Mucosa of rectum (tissue), 2 donors: ENCODE data around the gene ETFDH.

ENCODE experiments used
- H3K27ac ChIP-seq, 2 donors: one replicate each; pipeline ENCODE4 v1.7.0; 2013; ENCODE audit warnings: inconsistent platforms in 2 of 2, low read depth in 2 of 2, low read length in 2 of 2
- H3K27me3 ChIP-seq, 2 donors: one replicate each; pipeline ENCODE4 v1.7.0; 2013; ENCODE audit warnings: low read length in 2 of 2; ENCODE audit not compliant: control insufficient read depth in 2 of 2, insufficient read depth in 2 of 2
- H3K36me3 ChIP-seq, 2 donors: one replicate each; pipeline ENCODE4 v1.7.0; 2013; ENCODE audit warnings: low read length in 2 of 2; ENCODE audit not compliant: control insufficient read depth in 2 of 2, insufficient read depth in 2 of 2
- H3K4me1 ChIP-seq, 2 donors: one replicate each; pipeline ENCODE4 v1.7.0; 2013; ENCODE audit warnings: low read length in 2 of 2, mild to moderate bottlenecking in 1 of 2; ENCODE audit not compliant: control insufficient read depth in 2 of 2, insufficient read depth in 2 of 2
- H3K4me3 ChIP-seq, 2 donors: one replicate each; pipeline ENCODE4 v1.7.0; 2013; ENCODE audit warnings: low read length in 2 of 2
- H3K9ac ChIP-seq, 2 donors: one replicate each; pipeline ENCODE4 v1.7.0; 2013; ENCODE audit warnings: low read length in 2 of 2, low read depth in 1 of 2, mild to moderate bottlenecking in 1 of 2
- H3K9me3 ChIP-seq, 2 donors: one replicate each; pipeline ENCODE4 v1.7.0; 2013; ENCODE audit warnings: low read length in 2 of 2; ENCODE audit not compliant: control insufficient read depth in 2 of 2
- donor health status: healthy.
- donor health status: Normal muscosa, but diverticular disease.

Gene ETFDH

DNA sequence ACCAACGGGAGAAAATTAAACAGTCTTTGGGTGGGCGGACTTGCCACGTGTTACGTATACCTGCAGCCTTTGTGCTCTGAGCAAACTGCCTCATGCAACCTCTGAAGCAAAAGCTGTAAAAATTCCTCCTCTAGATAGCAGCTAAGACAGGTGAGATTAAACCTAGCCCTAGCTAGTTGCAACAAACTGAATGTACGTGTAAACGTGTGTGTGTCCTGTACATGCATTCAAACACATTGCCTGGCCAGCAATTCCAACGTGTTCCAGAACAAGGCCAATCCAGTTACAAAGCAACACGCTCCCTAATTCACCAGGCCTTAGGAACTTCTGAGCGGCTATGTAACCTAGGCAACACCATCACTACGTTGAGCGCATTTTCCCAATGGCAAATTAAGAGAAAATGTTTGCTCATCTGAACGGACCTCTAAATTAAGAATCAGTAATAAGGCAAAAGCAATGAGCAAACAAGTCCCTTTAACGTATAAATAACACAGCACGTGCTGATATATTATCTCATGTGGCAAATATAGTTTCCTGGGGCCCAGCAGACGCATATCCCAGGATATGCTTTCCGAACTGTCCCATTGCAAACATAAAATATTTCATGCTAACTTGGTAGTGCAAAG lies 50.3 kb downstream of the ETFDH start:
- Histone ChIP-seq H3K9me3 (no peaks in the 10 kb centered on the region), H3K4me3 (peak overlapping the region; percentile 90 to 98), H3K4me1 (peaks cover 6 to 7% of the 10 kb centered on the region in 2 donors), H3K27ac (peak overlapping the region; percentile 89 to 92), H3K27me3 (no peaks in the 10 kb centered on the region), H3K36me3 (peaks cover 29% of the 10 kb centered on the region in 2 donors), H3K9ac (peak overlapping the region; percentile 87 to 89)

DNA sequence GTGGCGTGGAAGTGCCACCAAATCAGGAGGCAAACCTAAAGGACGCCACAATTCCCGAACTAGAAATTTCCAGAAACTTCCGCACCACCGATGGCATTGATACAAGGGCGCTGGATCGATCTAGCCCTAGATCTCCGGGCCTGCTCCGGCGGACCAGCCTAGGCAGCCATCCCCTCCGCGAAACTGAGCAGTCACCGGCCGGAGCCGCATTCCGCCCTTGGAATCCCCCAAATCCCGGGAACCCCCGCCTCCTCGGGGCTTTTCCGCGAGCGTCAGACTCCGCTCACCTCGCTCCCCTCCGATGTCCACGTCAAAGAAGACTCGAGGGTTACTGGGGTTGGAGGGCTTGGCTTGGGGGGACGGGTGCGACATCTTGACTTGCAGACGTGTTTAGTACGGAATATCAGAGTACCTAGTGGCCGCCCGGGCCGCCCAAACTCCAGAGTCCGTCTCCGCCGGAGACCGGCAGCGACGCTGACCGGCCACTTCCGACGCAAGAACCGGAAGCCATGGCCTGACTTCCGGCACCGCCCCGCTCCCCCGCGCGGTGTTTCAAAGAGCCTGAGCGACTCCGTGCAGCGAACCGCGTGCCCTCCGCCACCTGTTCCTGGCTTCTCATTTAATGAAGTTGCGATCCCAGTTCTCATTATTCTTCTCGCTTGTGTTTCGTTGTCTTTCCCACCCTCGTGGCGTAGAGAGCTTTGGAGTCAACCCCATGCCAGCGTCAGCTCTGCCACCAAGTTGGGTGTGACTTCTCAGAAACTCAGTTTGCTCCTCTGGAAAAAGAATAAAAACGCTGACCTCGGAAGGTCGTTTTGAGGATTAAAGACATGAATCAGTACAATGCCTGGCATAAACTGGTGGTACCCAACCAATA lies 51.1 kb downstream of the ETFDH start, which contains the start of gene PPID:
PPID (minus strand) TSS at position 480 of the 877 bp plus-strand sequence; CDS start at position 372, 108 bp downstream.
- Histone ChIP-seq H3K27me3 (no peaks in the 10 kb centered on the region), H3K9me3 (no peaks in the 10 kb centered on the region), H3K27ac (peak within 1 kb of the TSS; percentile 89 to 92), H3K9ac (peak within 1 kb of the TSS; percentile 87 to 89), H3K36me3 (peaks cover 23% of the 10 kb centered on the region in 2 donors), H3K4me3 (peak within 1 kb of the TSS; percentile 90 to 98), H3K4me1 (peaks cover 6 to 7% of the 10 kb centered on the region in 2 donors)

DNA sequence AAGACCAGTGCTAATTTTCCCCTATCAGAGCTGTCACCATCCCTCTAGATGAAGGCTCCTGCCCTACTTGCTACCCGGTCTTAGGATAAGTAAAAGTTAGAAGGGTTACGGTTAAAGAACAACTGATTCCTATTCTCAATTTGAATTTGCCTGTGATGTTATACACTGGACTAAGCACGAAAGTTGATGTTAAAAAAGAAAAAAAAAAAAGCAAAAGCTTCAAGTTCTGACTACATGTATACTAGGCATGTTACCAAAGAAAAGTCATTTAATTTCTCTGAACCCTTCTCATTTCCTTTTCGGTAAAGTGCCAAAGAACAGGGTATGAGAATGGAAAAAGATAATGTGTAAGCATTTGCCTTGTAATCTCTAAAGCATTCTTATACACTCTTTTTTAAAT lies 52.5 kb downstream of the ETFDH start:
- Histone ChIP-seq H3K36me3 (peaks cover 8 to 12% of the 10 kb centered on the region in 2 donors), H3K9me3 (no peaks in the 10 kb centered on the region), H3K4me3 (no peak overlapping the region), H3K27me3 (no peaks in the 10 kb centered on the region), H3K27ac (no peak overlapping the region), H3K9ac (no peak overlapping the region), H3K4me1 (peaks cover 6 to 7% of the 10 kb centered on the region in 2 donors)

DNA sequence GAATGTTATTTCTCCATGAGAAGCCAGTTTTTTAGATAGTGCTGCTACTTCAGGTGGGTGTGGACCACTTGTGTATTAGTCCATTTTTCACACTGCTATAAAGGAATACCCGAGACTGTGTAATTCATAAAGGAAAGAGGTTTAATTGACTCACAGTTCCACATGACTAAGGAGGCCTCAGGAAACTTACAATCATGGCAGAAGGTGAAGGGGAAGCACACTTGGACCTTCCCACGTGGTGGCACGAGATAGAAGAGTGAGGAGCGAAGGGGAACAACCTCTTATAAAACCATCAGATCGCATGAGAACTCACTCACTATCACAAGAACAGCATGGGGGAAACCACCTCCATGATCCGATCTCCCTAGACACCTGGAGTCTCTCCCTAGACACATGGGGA lies 54.5 kb downstream of the ETFDH start:
- H3K9me3 ChIP-seq: no peaks in the 10 kb centered on the region
- no peaks in the 10 kb centered on the region for H3K27me3 ChIP-seq
- H3K9ac ChIP-seq: no peak overlapping the region
- H3K36me3 ChIP-seq: no peaks in the 10 kb centered on the region
- no peak overlapping the region for H3K27ac ChIP-seq
- H3K4me3 ChIP-seq: no peak overlapping the region
- peaks cover 6 to 7% of the 10 kb centered on the region in 2 donors for H3K4me1 ChIP-seq

DNA sequence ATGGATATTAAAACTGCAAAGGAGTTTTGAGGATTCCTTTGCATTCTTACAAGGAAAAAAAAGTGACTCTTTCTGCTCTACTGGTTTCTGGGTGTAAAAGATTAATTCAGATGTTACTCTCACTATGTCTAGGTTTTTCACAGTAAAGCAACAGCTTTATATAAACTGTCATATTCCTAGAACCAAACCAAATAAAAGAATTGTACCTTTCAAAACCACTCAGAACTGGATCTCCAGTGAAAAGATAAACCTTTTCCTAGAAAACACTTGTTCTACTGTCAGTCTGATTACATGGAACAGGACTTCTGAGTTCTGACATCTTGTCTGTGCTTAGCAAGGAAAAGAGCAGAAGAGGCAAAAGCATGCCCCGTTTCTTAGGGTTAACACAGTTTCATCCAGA lies 56.1 kb downstream of the ETFDH start:
- H3K9me3 ChIP-seq: no peaks in the 10 kb centered on the region
- no peaks in the 10 kb centered on the region for H3K27me3 ChIP-seq
- H3K4me3 ChIP-seq: no peak overlapping the region
- no peaks in the 10 kb centered on the region for H3K4me1 ChIP-seq
- H3K36me3 ChIP-seq: no peaks in the 10 kb centered on the region
- no peak overlapping the region for H3K9ac ChIP-seq
- no peak overlapping the region for H3K27ac ChIP-seq

DNA sequence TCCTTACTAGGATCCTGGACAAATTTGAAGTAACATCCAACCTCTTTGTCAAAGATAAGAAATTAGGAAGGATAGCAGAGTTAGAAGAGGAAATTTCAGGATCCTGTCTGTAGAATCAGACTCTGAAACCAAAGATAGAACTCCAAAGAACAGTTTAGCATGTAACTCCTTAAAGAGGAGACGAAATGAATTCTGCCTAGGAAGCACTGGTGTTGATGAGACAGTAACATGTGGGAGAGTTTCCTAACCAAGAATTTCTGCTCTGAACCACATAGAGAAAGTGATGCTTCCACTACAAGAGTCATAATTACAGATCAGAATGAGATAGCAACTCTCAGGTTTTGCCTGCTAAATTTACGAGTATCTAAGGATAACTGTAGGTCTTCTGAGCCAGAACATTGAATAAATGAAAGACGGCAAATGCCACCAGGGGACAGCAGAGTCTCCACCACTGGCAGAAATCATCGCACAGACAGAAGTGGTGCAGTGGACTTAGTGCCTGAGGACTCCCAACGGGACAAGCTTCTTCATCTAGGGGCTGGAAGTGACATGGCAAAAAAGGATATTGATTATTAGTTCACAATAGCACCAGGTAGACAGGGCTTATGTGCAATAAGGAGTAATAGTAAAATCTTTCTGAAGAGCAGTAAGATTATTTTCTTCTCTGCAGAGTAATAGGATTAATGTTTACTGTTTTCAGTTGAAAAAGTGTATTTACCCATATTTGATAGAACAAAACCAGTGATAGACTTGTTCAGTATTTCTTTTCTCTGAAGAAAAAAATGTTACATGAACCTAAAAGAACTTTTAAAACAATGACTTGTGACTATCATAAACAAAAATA lies 57.8 kb downstream of the ETFDH start:
- Histone ChIP-seq H3K27me3 (no peaks in the 10 kb centered on the region), H3K27ac (no peak overlapping the region), H3K9me3 (no peaks in the 10 kb centered on the region), H3K9ac (no peak overlapping the region), H3K4me3 (no peak overlapping the region), H3K36me3 (no peaks in the 10 kb centered on the region), H3K4me1 (no peaks in the 10 kb centered on the region)

DNA sequence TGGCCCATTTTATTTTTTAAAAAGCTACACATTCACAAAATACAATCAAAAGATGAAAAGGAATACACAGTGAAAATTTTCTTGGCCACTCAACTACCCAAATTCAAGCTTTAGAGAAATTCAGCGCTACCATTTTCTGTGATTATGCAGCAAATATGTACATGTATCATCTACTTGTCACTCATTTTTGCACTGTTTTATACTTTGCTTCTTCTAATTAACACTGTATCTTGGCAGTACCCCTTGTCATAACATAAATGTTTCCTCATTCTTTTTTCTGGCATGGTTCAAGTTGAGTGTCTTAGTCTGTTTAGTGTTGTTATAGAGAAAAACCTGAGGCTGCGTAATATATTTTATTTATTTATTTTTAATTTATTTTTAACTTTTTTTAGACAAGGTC lies 66.8 kb downstream of the ETFDH start:
- Histone ChIP-seq H3K9me3 (no peaks in the 10 kb centered on the region), H3K27me3 (no peaks in the 10 kb centered on the region), H3K9ac (no peak overlapping the region), H3K4me1 (no peaks in the 10 kb centered on the region), H3K36me3 (no peaks in the 10 kb centered on the region), H3K27ac (no peak overlapping the region), H3K4me3 (no peak overlapping the region)

DNA sequence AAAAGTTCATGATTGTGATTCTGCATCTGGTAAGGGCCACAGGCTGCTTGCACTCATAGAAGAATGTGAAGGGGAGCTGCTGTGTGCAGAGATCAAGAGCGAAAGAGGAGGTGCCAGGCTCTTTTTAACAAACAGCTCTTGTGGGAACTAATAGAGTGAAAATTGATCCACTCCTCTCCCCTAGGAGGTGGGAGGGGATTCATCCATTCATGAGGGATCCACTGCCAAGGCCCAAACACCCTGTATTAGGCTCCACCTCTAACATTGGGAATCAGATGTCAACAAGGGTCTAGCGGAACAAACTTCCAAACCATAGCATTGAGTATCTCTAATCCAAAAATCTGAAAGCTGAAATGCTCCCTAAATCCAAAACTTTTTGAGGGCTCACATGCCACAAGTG lies 67.5 kb downstream of the ETFDH start:
- Histone ChIP-seq H3K27ac (no peak overlapping the region), H3K36me3 (no peaks in the 10 kb centered on the region), H3K27me3 (no peaks in the 10 kb centered on the region), H3K4me1 (no peaks in the 10 kb centered on the region), H3K9ac (no peak overlapping the region), H3K9me3 (no peaks in the 10 kb centered on the region), H3K4me3 (no peak overlapping the region)

DNA sequence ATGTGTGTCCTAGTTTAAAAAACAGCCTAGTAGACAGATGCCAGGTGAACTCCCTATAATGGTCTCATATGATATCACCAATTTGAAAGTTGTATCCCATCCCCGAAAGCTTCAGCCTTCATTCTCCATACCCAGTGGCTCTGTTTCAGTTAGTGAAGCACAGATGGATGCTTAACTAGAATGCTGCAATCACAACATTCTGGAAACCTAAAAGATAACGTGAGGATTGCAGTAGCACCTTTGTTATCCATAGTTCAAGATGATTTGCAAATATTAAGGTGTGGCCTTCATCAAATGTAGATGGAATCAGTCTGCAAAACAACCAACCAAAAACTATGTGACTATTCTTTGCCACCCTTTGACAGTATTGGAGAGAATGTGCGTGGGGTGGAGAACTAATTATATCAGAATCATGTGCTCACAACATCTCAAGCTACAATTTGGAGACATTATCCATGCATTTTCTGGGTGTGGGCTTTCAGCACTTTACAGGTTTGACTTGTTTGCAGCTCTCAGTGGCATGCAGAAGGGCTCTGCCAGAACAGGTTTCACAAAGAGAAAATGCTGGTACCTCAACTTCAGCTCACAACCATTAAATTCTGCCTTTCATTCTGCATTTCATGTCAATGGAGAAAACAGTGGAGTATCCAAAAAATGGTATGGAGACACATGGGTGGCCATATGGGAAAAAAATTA lies 69.4 kb downstream of the ETFDH start:
- H3K9ac ChIP-seq: no peak overlapping the region
- H3K27me3 ChIP-seq: no peaks in the 10 kb centered on the region
- H3K4me3 ChIP-seq: no peak overlapping the region
- H3K27ac ChIP-seq: no peak overlapping the region
- H3K9me3 ChIP-seq: no peaks in the 10 kb centered on the region
- no peaks in the 10 kb centered on the region for H3K4me1 ChIP-seq
- H3K36me3 ChIP-seq: no peaks in the 10 kb centered on the region
